Urinary bladder (tissue), 4 donors: Measurements from ENCODE around the gene FAM9A. TPM values are rescaled to one million over a fixed set of nuclear protein-coding genes. Genes with fewer than 3 reads are reported as not detected.
"Not testable (repeated sequence)": the region's sequence is repeated elsewhere in the genome, so short reads cannot be mapped to it uniquely, and the experiment has no call there.

Source experiments
- DNase-seq: peaks from one replicate; pipeline ENCODE4 v3.0.0-alpha.2; 2015; ENCODE audit errors: extremely low spot score
- H3K27ac ChIP-seq: one replicate; pipeline ENCODE4 v1.5.1; 2013; ENCODE audit warnings: low read depth, mild to moderate bottlenecking, moderate library complexity
- H3K36me3 ChIP-seq: one replicate; pipeline ENCODE4 v1.6.1; 2013; ENCODE audit warnings: mild to moderate bottlenecking, moderate library complexity; ENCODE audit not compliant: insufficient read depth
- H3K4me1 ChIP-seq: one replicate; pipeline ENCODE4 v1.6.1; 2013; ENCODE audit warnings: mild to moderate bottlenecking, moderate library complexity; ENCODE audit not compliant: insufficient read depth
- H3K4me3 ChIP-seq: one replicate; pipeline ENCODE4 v1.5.1; 2013; ENCODE audit warnings: low read depth, low read length
- WGBS: extraction: QIAGEN DNeasy Blood & Tissue Kit; methylation state at CpG from one replicate; pipeline ENCODE4 v1.1.7; 2013; 5-methylcytosine and 5-hydroxymethylcytosine counted together
- polyA plus RNA-seq: library from polyadenylated mRNA; stranded (reverse); fragments of 200-250 nt; gene quantifications from one replicate; pipeline ENCODE4 v1.2.3, GENCODE V29; 2013
- total RNA-seq: library from RNA; depleted of rRNA; stranded (reverse); fragments of >200 nt; gene quantifications from one replicate; pipeline ENCODE4 v1.2.3, GENCODE V29; 2014
- donor health status: healthy with polysubstance abuse.
- donor health status: healthy.

Gene FAM9A
- total and polyA plus RNA-seq, 2 donors, result not detected

DNA sequence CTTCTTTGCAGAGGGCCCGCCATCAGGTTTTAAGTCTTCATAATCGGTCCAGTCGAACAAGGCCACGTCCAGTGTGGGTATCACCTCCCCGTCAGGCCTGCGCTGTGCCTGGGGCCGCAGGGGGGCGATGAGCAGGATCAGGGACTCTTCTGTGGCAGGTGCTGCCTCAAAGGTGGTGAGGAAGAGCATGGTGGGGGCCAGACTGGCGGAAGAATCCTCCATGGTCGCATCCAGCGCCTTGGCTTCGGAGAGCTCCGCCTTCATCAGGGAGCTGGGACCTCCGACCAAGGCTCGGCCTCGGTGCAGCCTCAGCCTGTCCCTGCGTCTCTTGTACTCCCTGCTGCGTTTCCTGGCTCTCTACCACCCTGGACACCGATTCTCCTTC lies 17.5 kb downstream of the FAM9A start:
- Histone ChIP-seq H3K36me3 (no peaks in the 10 kb centered on the region), H3K27ac (no peak overlapping the region), H3K4me3 (no peak overlapping the region), H3K4me1 (no peaks in the 10 kb centered on the region)
- no peak for DNase-seq
- WGBS, result 95% methylated on average over 19 of the region's 19 CpGs

DNA sequence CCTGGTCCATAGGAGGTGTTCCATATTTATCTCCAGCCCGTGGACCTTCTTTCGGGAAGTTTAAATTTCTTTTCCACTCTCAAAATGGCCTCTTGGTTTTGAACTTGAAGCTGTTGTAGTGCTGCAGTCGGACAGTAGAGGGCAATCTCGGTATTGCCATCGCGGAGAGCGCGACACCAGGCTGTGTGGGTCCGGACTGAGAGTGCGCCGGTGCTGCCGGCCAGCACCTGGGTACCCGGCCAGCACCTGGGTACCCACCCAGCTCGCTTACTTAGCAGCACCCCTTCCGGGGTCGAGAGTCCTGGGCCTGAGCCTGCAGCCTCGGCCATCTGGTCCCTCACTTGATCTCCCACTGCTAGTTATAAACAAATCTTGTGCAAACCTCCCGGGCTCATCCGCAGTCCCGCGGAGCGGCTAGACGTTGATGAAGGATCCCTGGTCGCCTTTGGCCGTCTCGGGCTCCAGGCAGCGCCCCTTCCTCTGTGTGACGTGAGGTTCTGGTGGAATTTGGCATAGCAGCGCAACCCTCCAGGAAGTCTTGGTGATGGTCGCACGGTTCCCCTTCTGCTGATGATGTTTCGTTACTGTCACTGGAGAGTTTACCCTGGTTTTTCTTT lies 18.0 kb downstream of the FAM9A start:
- DNase-seq, result no peak
- Histone ChIP-seq H3K4me1 (no peaks in the 10 kb centered on the region), H3K4me3 (no peak overlapping the region), H3K36me3 (no peaks in the 10 kb centered on the region), H3K27ac (no peak overlapping the region)
- 50% methylated on average over 32 of the region's 32 CpGs for WGBS

DNA sequence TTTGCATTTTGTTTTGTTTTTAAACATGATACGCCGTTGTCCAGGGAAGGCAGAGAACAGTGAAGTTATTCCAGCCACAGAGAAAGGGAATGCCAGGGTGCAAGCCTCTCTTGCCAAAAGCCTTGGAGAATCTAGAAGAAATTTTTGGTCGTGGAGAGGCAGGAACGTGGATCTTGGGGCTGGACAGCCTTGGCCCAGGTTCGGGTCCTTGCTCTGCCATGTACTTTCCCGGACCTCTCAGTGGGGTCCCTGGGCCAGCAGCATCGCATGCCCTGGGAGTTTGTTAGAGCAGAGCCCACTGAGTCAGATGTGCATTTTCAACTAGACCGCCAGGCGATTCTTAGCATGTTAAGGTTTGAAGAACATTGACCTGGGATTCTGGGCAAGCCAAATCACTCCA lies 18.6 kb downstream of the FAM9A start:
- Histone ChIP-seq H3K4me3 (no peak overlapping the region), H3K36me3 (no peaks in the 10 kb centered on the region), H3K27ac (no peak overlapping the region), H3K4me1 (no peaks in the 10 kb centered on the region)
- WGBS, result 86% methylated on average over 9 of the region's 9 CpGs
- DNase-seq, result no peak

DNA sequence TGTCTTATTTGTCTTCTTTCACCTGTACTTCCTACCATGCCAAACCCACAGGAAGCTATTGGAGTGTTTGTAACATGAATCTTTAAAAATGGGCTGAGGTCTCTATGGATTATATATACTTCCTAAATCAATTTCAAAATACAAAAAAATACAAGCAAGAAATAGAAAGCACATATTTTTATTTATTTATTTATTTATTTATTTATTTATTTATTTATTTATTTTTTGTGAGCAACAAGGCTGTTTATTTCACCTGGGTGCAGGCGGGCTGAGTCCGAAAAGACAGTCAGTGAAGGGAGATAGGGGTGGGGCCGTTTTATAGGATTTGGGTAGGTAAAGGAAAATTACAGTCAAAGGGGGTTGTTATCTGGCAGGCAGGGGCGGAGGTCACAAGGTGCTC lies 19.3 kb downstream of the FAM9A start:
- not testable (repeated sequence) for H3K36me3 ChIP-seq, H3K4me3 ChIP-seq, H3K27ac ChIP-seq, H3K4me1 ChIP-seq, DNase-seq
- WGBS, result 91% methylated on average over 4 of the region's 4 CpGs

DNA sequence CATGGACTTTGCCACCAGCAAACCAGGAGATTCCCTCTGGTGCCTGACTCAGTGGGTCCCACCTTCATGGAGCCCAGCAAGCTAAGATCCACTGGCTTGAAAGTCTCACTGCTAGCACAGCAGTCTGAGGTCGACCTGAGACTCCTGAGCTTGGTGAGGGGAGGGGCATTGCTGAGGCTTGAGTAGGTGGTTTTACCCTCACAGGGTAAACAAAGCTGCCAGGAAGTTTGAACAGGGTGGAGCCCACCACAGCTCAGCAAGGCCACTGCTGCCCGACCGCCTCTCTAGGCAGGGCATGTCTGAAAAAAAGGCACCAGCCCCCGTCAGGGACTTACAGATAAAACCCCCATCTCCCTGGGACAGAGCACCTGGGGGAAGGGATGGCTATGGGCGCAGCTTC lies 28.1 kb downstream of the FAM9A start:
- H3K27ac ChIP-seq, result no peak overlapping the region
- H3K4me3 ChIP-seq, result no peak overlapping the region
- no peak for DNase-seq
- no peaks in the 10 kb centered on the region for H3K4me1 ChIP-seq
- H3K36me3 ChIP-seq, result no peaks in the 10 kb centered on the region
- 72% methylated on average over 5 of the region's 5 CpGs for WGBS

DNA sequence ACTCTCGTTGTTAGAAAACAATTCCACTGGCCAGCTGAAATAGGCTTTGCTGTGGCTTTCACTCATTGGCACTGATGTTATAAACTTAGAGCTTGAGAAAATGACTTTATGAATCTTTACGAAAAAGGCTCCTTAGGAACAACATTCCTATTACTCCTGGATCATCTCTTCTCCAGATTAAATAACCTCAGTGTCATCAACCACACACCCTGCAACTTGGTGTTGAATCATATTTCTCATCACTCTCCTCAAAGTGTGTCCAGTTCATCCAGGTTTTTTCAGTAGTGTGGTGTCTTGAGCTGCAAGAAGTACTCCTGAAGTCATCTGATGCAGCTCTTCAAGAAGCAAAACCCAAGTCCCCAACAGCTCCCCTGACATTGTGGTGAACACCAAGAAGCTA lies 41.2 kb downstream of the FAM9A start:
- H3K4me1 ChIP-seq, result no peaks in the 10 kb centered on the region
- no peak for DNase-seq
- no peaks in the 10 kb centered on the region for H3K36me3 ChIP-seq
- WGBS, result 41% methylated on average over 2 of the region's 2 CpGs
- no peak overlapping the region for H3K27ac ChIP-seq
- no peak overlapping the region for H3K4me3 ChIP-seq

DNA sequence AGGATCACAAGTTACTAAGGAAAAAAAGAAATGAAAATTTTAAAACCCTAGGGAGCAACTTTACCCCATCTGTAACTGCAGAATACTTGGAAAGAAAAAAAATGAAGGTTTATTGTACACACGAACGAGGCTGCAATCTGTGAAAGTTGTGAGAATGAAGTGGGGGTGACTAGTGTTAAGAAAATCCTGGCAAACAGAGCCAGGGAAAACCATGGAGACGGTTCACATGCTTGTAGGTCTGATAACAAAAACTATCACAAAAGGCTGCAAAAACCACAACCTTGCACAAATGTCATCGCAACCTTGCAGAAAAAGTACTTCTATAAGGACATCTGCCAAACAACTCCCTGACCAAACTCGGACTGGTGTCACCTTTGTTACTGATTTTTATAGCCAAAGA lies 42.5 kb downstream of the FAM9A start:
- not testable (repeated sequence) for H3K4me3 ChIP-seq, H3K27ac ChIP-seq, DNase-seq, H3K36me3 ChIP-seq, H3K4me1 ChIP-seq
- 55% methylated on average over 5 of the region's 5 CpGs for WGBS

DNA sequence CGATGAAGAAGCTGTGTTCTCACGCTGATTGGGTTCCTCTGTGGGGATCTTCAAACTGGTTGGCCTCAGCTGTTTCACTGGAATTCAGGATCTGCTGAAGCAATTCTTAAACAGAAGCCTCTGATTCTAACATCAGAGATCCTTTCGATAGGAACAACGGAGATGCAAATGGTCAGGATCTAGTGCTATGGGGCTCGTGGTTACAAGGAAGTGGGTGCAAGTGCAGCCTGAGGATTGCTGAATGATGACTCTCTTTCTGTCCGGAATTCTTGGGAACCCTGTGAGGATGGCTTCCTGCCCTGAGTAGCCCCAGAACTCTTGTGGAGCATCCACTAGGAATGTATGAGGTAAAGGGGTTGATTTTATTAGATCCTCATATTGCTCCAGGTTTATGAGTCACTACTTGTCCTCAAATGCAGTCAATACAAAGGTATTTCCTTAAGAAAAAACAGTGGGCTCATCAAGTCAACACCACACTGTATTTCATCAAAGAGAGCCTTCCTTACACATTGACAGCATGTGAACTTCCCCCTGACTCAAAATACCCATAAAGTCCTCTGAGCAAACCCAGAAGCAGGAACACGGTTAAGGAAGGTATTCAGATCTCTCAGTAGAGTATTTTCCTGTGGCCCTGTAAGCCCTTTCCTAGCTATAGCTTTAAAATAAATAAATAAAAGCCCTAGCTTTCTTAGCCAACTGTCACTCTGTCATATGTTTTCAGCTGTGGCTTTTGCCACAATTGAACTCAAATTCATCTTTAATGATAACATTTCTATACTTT lies 43.4 kb downstream of the FAM9A start:
- 77% methylated on average over 7 of the region's 7 CpGs for WGBS
- DNase-seq, H3K4me3 ChIP-seq, H3K4me1 ChIP-seq, H3K27ac ChIP-seq, H3K36me3 ChIP-seq: not testable (repeated sequence)

DNA sequence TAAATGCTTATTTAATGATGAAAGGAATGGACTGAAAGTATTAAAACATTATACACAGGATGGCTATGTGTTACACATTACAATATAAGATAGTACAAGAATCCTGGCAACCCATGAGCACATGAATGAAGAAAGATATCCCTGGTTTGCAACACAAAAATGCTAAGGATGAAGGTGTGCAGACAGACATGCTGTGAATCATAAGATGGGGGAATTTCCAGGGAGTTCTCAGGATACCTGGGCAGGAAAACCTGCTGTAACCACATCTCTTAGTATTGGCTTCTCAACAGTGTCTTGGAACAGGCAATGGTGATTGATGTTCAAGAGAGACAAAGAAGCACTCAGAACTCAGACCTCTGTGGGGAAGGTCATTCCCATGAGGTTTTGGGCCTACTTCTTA lies 45.4 kb downstream of the FAM9A start:
- Histone ChIP-seq H3K4me3 (no peak overlapping the region), H3K4me1 (no peaks in the 10 kb centered on the region), H3K36me3 (no peaks in the 10 kb centered on the region), H3K27ac (no peak overlapping the region)
- no peak for DNase-seq

DNA sequence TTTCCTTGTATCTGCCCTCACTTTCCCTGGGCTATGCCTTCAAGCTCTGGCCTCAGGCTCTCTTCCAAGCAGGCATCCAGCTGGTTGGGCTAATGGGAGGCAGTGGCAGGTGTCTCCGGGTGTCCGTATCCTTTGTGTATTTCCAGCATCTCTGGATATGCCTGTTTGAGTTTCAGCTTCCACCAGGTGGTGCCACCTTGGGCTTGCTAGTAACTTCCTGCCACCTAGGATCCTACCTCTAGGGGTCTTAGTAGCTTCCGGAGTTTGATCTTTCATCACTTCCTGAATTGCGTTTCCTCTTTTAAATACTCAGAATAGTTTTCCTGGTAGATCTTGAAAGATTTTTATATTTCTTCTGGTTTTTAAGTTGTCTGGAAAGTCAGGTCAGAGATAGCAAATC lies 46.1 kb downstream of the FAM9A start:
- no peak for DNase-seq
- Histone ChIP-seq H3K4me3 (no peak overlapping the region), H3K36me3 (no peaks in the 10 kb centered on the region), H3K27ac (no peak overlapping the region), H3K4me1 (no peaks in the 10 kb centered on the region)
- 75% methylated on average over 4 of the region's 4 CpGs for WGBS

DNA sequence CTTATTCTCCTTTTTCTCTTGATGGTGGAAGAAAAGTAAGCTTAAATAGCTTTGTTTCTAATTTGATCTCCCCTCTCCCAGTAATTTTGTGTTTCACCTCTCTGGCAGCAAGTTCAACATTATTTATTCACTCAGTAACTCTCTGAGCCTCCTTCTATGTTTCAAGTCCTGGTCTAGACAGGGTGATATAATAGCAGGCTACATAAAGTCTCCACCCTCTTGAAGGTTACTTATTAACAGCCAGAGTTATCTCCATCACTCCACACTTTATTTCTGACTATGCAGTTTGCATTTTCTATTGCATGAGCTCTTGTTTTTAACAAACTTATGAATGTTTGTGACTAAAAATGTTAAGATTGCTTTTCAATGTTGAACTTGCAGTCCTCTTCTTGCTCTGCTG lies 51.5 kb downstream of the FAM9A start:
- no peak overlapping the region for H3K27ac ChIP-seq
- H3K4me3 ChIP-seq, result no peak overlapping the region
- H3K4me1 ChIP-seq, result no peaks in the 10 kb centered on the region
- H3K36me3 ChIP-seq, result no peaks in the 10 kb centered on the region
- no peak for DNase-seq

DNA sequence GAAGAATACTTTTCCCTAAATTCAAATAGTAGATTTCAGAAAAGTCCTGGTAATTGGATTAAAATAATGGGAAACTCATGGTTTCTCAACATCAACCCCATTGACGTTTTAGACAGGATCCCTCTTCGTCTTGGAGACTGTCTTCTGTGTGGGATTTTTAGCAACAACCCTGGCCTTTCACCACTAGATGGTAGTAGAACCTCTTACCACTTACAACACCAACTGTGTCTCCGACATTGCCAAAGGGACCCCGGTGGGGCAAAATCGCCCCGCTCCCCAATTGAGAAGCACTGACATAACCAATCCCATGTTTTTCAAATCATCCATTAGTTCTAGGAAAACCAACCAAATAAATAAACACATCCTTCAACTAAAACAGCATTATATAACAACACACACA lies 52.3 kb downstream of the FAM9A start:
- Histone ChIP-seq H3K27ac (no peak overlapping the region), H3K4me1 (no peaks in the 10 kb centered on the region), H3K4me3 (no peak overlapping the region), H3K36me3 (no peaks in the 10 kb centered on the region)
- no peak for DNase-seq
- WGBS, result 9% methylated on average over 6 of the region's 6 CpGs

DNA sequence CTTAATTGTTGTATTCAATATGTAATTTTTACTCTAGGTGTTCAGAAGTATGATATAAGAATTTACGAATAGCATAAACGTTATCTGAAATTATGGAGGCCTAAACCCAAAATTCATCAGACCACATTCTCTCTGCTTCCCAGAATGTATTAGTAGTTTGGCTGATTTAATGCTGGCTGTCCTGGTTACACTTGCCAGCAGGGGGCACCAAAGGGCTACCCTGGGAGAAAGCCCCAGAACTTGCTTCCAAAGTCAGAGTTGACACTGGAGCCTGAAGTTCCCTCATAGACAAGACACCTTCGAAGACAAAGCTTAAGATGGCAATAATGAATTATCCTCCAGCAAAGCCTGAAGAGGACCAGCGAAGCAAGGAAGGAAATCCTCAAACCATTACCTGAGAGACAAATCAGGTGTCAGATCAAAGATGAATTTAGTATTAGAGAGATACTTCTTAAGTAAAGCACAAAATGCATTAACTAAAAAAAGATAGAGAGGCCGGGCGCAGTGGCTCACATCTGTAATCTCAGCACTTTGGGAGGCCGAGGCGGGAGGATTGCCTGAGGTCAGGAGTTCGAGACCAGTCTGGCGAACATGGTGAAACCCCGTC lies 58.0 kb downstream of the FAM9A start:
- H3K4me3 ChIP-seq, result no peak overlapping the region
- H3K4me1 ChIP-seq, result no peaks in the 10 kb centered on the region
- WGBS, result 79% methylated on average over 11 of the region's 11 CpGs
- no peak for DNase-seq
- H3K27ac ChIP-seq, result no peak overlapping the region
- H3K36me3 ChIP-seq, result no peaks in the 10 kb centered on the region

DNA sequence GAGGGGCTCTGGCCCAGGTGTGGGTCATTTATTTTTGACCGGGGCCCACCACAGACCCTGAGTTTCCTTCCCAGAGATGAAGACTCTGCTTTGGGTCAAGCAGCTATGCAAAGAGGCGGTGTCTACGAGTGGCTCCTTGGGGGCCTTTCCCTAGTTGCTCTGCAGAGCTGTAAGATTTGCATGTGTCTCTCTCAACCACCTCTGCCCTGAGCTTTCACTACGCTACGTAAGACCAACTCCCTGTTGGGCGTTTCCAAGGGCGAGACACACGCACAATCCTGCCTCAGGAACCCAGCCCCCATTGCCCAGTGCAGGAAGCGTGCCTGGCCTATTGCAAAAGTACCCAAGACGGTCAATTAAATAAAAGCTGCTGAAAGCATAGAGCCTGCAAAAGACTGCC lies 59.2 kb downstream of the FAM9A start:
- no peaks in the 10 kb centered on the region for H3K4me1 ChIP-seq
- H3K36me3 ChIP-seq, result no peaks in the 10 kb centered on the region
- H3K4me3 ChIP-seq, result no peak overlapping the region
- WGBS, result 91% methylated on average over 10 of the region's 10 CpGs
- no peak overlapping the region for H3K27ac ChIP-seq
- no peak for DNase-seq
